NCI-H1694 treated with DMSO at 0.1 percent for 48 hours (cell line): Measurements from ENCODE around the gene DCLRE1A.

Experiments used
- DNase-seq: peaks from one replicate; lab custom pipeline; 2025; lab: John Stamatoyannopoulos, UW

The DCLRE1A gene

DNA sequence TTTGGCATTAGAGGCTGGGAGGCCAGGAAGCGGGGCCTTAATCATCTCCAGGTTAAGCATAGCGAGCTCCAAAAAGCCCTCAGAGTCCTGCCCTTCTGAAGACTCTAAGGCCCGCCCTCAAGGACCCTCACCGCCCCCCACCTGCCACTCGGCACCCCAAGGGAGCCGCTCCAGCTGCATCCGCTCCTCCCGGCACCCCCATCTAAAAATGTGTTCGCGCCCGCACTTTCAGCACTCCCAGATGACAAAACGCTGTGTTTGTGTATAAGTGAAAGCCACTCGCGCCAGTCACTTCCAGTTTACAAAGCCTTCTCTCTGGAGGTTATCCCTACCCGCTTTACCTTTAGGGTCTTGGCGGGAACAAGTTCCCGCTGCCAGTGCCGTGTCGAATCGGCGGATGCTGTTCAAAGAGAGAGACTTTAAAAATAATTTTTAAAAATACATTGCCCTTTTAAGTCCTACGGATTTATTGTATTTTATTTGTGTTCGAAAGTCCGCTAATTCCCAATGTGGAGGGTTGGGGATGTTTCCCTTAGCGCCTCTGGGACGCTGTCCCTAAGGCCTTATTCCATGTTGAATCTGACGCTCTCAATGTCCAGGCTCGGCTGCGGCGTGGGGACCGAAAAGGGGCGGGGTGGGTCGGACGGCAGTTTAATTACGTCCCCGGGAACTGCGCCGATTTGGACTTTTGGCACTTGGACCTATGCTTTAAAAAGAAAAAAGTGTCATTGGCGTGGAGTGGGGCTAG, at the start of gene DCLRE1A, which contains the start of gene NHLRC2:
TSS of gene DCLRE1A (minus strand) at position 70 of the 748 bp plus-strand sequence. CDS start 900 bp downstream, outside the sequence.
TSS of gene NHLRC2 (plus strand) at position 649 of the 748 bp plus-strand sequence. CDS start 212 bp downstream, outside the sequence.
- DNase-seq, result peak; percentile 27

- DNase-seq, result no peak
Observed at GRCh38 chr10:113899952-113900598, 46.2 kb upstream of the DCLRE1A start.

- DNase-seq, result no peak
Observed at GRCh38 chr10:113897693-113898618, 44.1 kb upstream of the DCLRE1A start.

- no peak for DNase-seq
Observed at GRCh38 chr10:113895018-113895417, 41.1 kb upstream of the DCLRE1A start.

- no peak for DNase-seq
Observed at GRCh38 chr10:113894581-113894980, 40.7 kb upstream of the DCLRE1A start.

DNA sequence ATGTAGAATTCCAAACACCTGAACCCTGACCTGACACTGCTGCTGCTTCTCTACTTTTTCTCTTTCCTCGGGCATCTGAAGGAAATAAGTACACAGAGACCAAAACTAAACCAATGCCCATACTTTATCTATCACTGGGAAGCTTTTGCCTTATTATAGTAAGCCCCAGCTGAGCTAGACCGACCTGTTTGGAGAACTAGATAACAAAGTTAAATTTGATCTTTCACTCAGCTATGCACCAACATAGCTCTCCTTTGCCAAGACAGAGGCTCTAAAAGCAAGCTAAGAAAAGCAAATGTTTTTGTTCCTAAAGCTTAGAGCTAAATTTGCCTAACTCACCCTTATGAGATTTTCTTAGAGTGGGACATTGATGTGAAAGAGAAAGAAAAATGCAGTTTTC, 39.7 kb upstream of the DCLRE1A start:
- DNase-seq, result no peak

DNA sequence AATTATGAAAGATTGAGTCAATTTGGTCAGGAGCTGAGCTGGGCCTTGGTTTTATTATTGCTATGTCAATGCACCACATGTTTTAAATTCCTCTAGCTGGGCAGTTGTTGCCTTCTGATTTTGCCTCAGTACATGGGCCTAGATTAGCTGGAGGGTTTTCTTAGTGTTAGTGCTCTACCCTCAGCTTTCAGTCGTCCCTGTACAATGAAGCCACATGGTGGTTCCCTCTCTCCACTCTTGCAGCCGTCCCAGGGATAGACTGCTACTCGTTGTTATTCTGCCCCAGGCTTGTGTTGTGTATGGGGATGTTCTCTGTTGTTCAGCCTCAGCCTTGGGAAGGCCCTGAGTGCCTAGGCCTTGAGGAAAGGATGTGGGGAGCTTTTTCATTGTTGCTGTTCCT, 37.6 kb upstream of the DCLRE1A start:
- DNase-seq, result no peak

DNA sequence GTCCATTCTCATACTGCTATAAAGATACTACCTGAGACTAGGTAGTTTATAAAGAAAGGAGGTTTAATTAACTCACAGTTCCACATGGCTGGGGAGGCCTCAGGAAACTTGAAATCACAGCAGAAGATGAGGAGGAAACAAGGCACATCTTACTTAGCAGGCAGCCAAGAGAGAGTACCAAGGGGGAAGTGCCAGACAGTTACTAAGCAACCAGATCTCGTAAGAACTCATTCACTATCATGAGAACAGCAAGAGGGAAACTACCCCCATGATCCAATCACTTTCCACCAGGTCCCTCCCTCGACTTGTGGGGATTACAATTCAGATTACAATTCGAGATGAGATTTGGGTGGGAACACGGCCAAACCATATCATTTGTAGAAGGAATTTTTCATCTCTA, 36.9 kb upstream of the DCLRE1A start:
- no peak for DNase-seq

GRCh38 chr10:113889911-113890310, 36.0 kb upstream of the DCLRE1A start:
- no peak for DNase-seq

- DNase-seq, result no peak
Observed at GRCh38 chr10:113882240-113882639, 28.4 kb upstream of the DCLRE1A start.

DNA sequence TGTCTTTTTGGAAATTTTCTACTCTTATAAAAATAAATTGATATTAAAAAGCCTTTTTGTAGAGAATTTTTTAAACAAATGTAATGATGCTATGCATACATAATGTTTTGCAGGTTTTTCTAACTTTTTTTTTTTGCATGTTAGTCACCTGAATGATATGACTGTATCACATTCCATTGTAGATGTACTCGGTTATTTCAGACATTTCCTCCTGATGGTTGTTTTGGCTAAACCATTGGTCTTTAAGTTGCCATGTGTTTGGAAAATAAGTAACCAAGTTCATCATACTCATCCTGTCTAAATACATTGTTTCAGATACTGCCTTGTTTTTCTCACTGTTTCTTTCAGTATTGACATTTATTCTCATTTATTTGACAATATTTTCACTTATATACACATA, 26.4 kb upstream of the DCLRE1A start:
- no peak for DNase-seq

- no peak for DNase-seq
Observed at GRCh38 chr10:113879691-113880090, 25.8 kb upstream of the DCLRE1A start.

- DNase-seq, result no peak
Observed at GRCh38 chr10:113876461-113876860, 22.6 kb upstream of the DCLRE1A start.

GRCh38 chr10:113875212-113875611, 21.3 kb upstream of the DCLRE1A start:
- DNase-seq, result no peak

DNA sequence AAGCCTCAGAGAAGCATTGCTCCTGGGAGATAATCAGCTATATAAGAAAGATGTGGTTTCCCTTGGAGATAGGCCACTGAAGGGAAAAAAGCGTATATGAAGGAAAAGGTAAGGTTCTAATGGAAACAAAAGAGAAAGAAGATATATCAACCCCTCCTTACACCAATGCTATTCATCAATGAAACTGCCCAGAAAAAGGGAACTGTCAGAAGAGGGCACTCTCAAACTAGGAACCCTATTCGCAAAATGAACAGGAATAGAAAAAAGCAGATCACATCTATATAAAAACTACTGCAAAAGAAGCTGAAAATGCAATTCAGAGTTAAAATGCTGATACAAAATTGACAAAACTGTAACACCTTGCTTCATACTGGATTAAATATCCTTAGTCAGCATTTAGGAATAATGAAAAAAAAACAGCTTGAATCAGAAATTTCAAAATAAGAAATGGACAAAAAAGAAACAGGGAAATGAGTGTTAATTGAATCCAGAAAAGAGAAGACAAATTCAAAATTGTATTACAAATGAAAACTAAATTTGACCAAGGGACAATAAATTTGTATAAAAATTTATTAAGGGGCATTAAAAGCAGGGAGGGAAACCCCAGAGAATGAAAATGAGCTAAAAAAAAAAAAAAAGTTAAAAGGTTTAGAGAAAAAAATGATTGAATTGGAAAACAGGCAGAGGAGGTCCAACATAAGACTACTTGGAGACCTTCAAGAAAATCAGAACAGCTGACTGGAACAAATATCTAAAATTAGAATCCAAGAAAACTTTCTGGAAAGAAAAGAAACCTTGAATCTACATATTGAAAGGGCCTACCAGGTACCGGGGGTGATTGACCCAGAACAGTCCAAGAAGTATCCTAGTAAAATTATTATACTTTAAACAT, 18.5 kb upstream of the DCLRE1A start:
- DNase-seq, result no peak

DNA sequence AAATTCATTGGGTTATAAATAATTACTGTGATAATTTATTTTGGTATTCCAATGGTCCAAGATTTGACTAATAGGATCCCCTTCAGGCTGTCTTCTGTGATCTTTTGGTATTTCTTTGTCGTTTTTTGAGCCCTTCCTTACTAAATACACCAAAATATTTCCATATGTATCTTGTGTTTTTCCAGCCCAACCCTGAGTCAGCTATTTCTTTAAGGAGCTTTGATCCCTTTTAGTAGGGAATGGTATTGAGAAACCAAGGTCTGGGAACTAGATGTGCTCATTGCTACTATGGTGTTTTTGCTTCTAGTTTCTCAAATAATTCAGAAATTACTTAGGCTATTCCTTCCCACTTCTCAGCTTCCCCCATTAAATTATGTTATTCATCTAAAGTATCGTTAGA, 15.9 kb upstream of the DCLRE1A start:
- DNase-seq, result no peak

DNA sequence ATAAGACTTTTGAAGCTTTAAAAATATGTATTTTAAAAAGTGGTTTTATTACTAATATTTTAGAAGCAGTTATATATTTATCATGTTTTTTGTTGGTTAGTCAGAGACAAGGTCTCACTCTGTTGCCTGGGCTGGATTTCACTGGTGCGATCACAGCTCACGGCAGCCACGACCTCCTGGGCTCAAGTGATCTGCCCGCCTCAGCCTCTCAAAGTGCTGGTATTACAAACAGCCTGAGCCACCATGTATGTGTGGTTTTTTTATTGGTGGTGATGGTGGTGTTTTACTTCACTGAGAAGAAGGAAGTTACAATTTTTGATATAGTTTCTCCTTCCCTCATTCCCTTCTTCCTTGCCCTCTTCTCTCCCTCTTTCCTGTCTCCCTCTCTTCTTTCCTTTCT, 14.0 kb upstream of the DCLRE1A start:
- no peak for DNase-seq

- DNase-seq, result no peak
Observed at GRCh38 chr10:113866551-113867394, 12.9 kb upstream of the DCLRE1A start.

DNA sequence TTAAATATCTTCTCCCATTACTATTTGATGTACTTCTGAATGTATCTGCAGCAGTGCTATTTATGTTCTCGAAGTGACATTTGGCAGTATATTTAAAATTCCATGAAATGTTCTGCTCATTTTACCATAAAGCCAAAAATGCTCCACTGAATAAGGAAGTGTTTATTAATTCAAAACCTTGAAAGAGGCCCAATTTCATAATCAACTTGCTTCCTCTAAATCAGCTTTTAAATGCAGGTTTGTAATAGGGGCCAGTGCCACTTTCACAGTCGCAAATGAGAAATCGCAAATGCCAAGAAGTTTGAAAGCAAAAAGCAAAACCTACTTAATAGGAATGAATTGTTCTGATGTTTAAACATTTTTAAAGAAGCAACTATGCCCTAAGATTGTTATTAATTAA, 12.0 kb upstream of the DCLRE1A start:
- DNase-seq, result no peak

GRCh38 chr10:113859261-113859660, 5.4 kb upstream of the DCLRE1A start:
- DNase-seq, result no peak
